SH-SY5Y (cell line): ENCODE measurements around the gene FGFR4.

Experiments used
- GATA2 ChIP-seq: IDR thresholded peaks from 2 replicates; pipeline ENCODE4 v1.6.1; 2011; ENCODE audit warnings: mild to moderate bottlenecking, low read depth, low read length
- GATA3 ChIP-seq: IDR thresholded peaks from 2 replicates; pipeline ENCODE4 v1.6.1; 2011; ENCODE audit warnings: low read depth, mild to moderate bottlenecking, low read length, moderate library complexity

GRCh38 chr5:177036921-177037320, 49.8 kb upstream of the FGFR4 start:
- TF ChIP-seq GATA2 (no peak), GATA3 (no peak)
